ENCODE measurements around the gene PNO1. TPM values are rescaled to one million over a fixed set of nuclear protein-coding genes. Genes with fewer than 3 reads are reported as not detected.

The PNO1 gene
- polyA plus RNA-seq, 1 donor (not counting 4 experiments of a cell fraction or from before 2014, with no cell fraction given): 22.5 TPM

DNA sequence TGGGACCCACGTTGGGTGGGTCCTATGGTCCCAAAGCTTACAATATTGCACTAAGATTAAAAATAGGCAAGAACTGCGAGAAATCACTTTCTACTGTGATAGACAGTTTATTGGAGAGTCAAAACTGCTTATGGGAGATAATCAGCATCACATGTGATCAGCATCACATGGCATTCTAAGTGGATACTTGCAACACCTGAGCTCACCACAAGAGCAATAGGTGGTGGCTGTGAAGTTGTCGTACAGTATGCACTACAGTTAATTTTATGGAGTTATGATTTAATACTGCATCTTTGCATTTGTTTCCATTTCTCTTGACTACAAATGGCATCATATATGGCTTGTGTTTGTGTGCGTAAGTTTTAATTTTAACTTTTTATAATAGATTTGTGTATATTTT, 11.6 kb downstream of the PNO1 start:
- Histone ChIP-seq H3K27me3 (ENCODE audit: control insufficient read depth, extremely low read depth, insufficient read depth, low read length) (no peaks in the 10 kb centered on the region), H3K36me3 (ENCODE audit: control insufficient read depth in 2 of 2, extremely low read depth in 1 of 2, insufficient read depth in 2 of 2, low read length in 2 of 2) (peaks cover 4 to 20% of the 10 kb centered on the region in 2 experiments), H3K9me3 (ENCODE audit: control insufficient read depth, low read depth, low read length) (no peaks in the 10 kb centered on the region), H4K20me1 (ENCODE audit: control insufficient read depth, extremely low read depth, insufficient read depth, low read length) (no peaks in the 10 kb centered on the region), H3K27ac (ENCODE audit: control insufficient read depth, insufficient read depth, low read length) (no peak overlapping the region), H3K4me2 (ENCODE audit: control insufficient read depth, extremely low read depth, insufficient read depth, low read depth, low read length) (no peak overlapping the region), H3K9ac (ENCODE audit: control insufficient read depth, extremely low read depth, insufficient read depth, low read length) (no peak overlapping the region), H3K9me1 (ENCODE audit: control insufficient read depth, extremely low read depth, insufficient read depth, low read length) (no peaks in the 10 kb centered on the region), H3K4me3 (ENCODE audit: control insufficient read depth in 2 of 3, extremely low read depth in 1 of 3, insufficient read depth in 2 of 3, low read depth in 1 of 3, low read length in 3 of 3) (no peak overlapping the region), H2AFZ (ENCODE audit: control insufficient read depth, low read length) (no peak overlapping the region), H3K4me1 (ENCODE audit: control insufficient read depth, extremely low read depth, insufficient read depth, low read length) (peaks cover 13% of the 10 kb centered on the region), H3K79me2 (ENCODE audit: control insufficient read depth, insufficient read depth, low read length) (peaks cover 9% of the 10 kb centered on the region)
- DNase-seq (ENCODE audit: low read depth, low spot score) (no peak), FAIRE-seq (no peak)
- TF ChIP-seq, protein P1, sequence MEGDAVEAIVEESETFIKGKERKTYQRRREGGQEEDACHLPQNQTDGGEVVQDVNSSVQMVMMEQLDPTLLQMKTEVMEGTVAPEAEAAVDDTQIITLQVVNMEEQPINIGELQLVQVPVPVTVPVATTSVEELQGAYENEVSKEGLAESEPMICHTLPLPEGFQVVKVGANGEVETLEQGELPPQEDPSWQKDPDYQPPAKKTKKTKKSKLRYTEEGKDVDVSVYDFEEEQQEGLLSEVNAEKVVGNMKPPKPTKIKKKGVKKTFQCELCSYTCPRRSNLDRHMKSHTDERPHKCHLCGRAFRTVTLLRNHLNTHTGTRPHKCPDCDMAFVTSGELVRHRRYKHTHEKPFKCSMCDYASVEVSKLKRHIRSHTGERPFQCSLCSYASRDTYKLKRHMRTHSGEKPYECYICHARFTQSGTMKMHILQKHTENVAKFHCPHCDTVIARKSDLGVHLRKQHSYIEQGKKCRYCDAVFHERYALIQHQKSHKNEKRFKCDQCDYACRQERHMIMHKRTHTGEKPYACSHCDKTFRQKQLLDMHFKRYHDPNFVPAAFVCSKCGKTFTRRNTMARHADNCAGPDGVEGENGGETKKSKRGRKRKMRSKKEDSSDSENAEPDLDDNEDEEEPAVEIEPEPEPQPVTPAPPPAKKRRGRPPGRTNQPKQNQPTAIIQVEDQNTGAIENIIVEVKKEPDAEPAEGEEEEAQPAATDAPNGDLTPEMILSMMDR (optimal IDR thresholded peaks at IDR 0.05 in 1 of 3, IDR thresholded peaks at IDR 0.05 in 1 of 3, conservative IDR thresholded peaks at IDR 0.05 in 1 of 3; ENCODE audit: extremely low read depth in 1 of 3, insufficient read depth in 2 of 3, low read length in 3 of 3): peak in 1 of 3 experiments; percentile 34
- TF ChIP-seq EZH2 (IDR thresholded peaks at IDR 0.05; ENCODE audit: low read length): no peak
- dilution Hi-C loops (cut with MboI; ENCODE audit: extremely low pct_ligation_motif_present, low sequenced_read_pairs): no loop called here

DNA sequence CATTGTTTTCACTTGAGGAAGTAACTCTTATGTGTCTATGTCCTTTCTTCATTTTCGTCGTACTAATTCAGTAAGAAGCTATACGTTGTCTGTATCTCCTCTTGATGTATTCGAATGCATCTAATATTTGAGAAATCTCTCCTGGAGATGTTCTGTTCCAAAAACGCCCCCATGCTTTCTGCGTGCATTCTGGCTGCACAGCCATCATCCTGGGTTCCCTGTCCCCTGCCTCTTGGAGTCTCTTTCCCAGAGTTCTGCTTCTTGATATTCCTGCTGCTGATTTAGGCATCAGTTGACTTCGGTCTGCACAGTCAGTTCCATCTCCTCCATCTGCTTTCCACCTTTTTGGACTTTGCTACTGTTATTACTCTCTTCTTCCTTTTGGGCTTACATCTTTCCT, 13.5 kb downstream of the PNO1 start:
- dilution Hi-C loops (cut with MboI; ENCODE audit: extremely low pct_ligation_motif_present, low sequenced_read_pairs): no loop called here
- peaks cover 13% of the 10 kb centered on the region for H3K4me1 ChIP-seq (ENCODE audit: control insufficient read depth, extremely low read depth, insufficient read depth, low read length)
- DNase-seq (ENCODE audit: low read depth, low spot score) (no peak), FAIRE-seq (no peak)
- TF ChIP-seq, protein P1 (optimal IDR thresholded peaks at IDR 0.05 in 1 of 3, IDR thresholded peaks at IDR 0.05 in 1 of 3, conservative IDR thresholded peaks at IDR 0.05 in 1 of 3; ENCODE audit: extremely low read depth in 1 of 3, insufficient read depth in 2 of 3, low read length in 3 of 3): no peak
- TF ChIP-seq EZH2 (IDR thresholded peaks at IDR 0.05; ENCODE audit: low read length): no peak
- H3K9ac ChIP-seq (ENCODE audit: control insufficient read depth, extremely low read depth, insufficient read depth, low read length): no peak overlapping the region
- no peaks in the 10 kb centered on the region for H4K20me1 ChIP-seq (ENCODE audit: control insufficient read depth, extremely low read depth, insufficient read depth, low read length)
- no peaks in the 10 kb centered on the region for H3K9me1 ChIP-seq (ENCODE audit: control insufficient read depth, extremely low read depth, insufficient read depth, low read length)
- H3K4me2 ChIP-seq (ENCODE audit: control insufficient read depth, extremely low read depth, insufficient read depth, low read depth, low read length): no peak overlapping the region
- no peaks in the 10 kb centered on the region for H3K9me3 ChIP-seq (ENCODE audit: control insufficient read depth, low read depth, low read length)
- H3K27me3 ChIP-seq (ENCODE audit: control insufficient read depth, extremely low read depth, insufficient read depth, low read length): no peaks in the 10 kb centered on the region
- H3K36me3 ChIP-seq (ENCODE audit: control insufficient read depth in 2 of 2, extremely low read depth in 1 of 2, insufficient read depth in 2 of 2, low read length in 2 of 2): peaks cover 9 to 23% of the 10 kb centered on the region in 2 experiments
- H3K4me3 ChIP-seq (ENCODE audit: control insufficient read depth in 2 of 3, extremely low read depth in 1 of 3, insufficient read depth in 2 of 3, low read depth in 1 of 3, low read length in 3 of 3): no peak overlapping the region
- H3K27ac ChIP-seq (ENCODE audit: control insufficient read depth, insufficient read depth, low read length): no peak overlapping the region
- peaks cover 9% of the 10 kb centered on the region for H3K79me2 ChIP-seq (ENCODE audit: control insufficient read depth, insufficient read depth, low read length)
- no peak overlapping the region for H2AFZ ChIP-seq (ENCODE audit: control insufficient read depth, low read length)
